Stimulated activated CD4-positive, alpha-beta T cell treated with anti-CD3 and anti-CD28 coated beads, Interleukin-4, amount 100 ng/mL, for 4 hours (primary cell): ENCODE measurements around the gene PTPRM.

Experiments
- DNase-seq, 2 experiments: peaks; one replicate each; pipeline ENCODE4 v3.0.0-alpha.2; 2020

Gene PTPRM

DNA sequence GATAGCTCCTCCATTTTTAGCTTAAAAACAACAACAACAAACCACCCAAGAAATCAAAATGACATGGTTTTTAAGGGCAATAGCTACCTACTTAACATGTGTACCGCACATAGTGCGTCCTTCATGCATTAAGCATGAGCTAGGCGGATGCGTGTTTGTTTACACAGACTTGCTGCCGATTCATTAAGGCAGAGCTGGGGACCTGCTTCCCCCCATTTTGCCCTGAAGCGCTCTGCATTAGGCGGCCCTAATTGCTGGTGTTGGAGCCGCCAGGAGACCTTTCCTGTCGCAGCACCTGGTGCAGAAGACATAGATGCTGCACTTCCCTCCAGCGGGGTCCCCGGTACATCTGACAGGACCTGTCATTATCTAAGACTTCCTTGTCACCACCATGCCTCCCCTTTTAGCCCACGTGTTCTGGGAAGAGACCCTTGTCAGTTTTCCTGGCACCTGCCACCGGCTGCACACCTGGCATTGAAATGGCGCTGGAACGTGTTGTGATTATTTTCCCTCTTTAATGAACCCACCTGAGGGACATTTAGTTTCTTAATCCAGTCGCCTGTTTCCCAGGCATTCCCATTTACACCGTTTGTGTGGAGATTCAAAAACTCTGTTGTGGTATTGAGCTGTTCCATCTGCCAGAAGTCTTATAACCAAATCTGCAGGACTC is 781.1 kb downstream of the PTPRM start:
- DNase-seq: no peak

- DNase-seq: no peak
These were observed 782.6 kb downstream of the PTPRM start for GRCh38 chr18:8349608-8350323.

- DNase-seq: no peak
These were observed 783.5 kb downstream of the PTPRM start for GRCh38 chr18:8350628-8351027.

DNA sequence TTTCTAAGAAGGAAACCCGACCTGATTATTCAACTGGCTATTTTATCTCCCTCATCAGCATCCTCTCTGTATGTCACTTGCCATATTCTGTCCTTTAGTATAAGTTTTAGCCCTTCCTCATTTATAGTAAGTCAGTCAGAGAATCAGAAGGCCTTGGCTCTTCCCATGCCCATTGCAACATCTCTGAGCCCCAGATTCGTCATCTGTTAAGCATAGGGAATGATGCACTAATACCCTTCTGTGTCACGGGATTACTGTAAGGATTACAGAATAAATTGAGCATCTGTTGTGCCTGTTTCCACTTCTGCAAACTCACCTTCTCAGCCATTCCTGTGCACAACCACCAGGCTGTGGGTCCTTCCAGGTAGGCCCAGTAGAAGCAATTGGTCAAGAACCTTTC is 784.0 kb downstream of the PTPRM start:
- no peak for DNase-seq

- no peak for DNase-seq
These were observed 787.2 kb downstream of the PTPRM start for GRCh38 chr18:8354304-8354703.

- no peak for DNase-seq
These were observed 788.9 kb downstream of the PTPRM start for GRCh38 chr18:8356001-8356400.

- no peak for DNase-seq
These were observed 790.2 kb downstream of the PTPRM start for GRCh38 chr18:8357320-8357719.

- no peak for DNase-seq
These were observed 791.1 kb downstream of the PTPRM start for GRCh38 chr18:8358033-8358765.

- no peak for DNase-seq
These were observed 792.0 kb downstream of the PTPRM start for GRCh38 chr18:8359076-8359475.

DNA sequence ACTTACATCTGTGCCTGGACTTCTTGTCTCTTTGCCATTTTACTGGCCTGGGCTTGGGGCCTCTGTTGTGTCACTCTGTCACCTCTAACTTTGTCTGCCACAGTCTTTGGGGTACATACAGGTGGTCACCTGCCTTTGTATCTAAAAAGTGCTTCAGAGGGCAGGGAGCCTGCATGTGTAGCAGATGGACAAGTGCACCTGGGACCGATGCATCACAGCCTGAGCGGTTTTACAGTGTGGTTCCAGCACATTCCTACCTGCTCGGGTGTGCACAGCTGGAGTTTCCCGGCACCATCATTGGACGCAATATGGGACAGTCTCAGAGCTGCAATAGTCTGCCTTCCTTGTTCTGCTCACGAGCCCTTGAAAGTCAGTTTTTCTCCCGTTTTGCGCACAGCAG is 792.4 kb downstream of the PTPRM start:
- DNase-seq: no peak

- DNase-seq: no peak
These were observed 794.9 kb downstream of the PTPRM start for GRCh38 chr18:8361941-8362471.

DNA sequence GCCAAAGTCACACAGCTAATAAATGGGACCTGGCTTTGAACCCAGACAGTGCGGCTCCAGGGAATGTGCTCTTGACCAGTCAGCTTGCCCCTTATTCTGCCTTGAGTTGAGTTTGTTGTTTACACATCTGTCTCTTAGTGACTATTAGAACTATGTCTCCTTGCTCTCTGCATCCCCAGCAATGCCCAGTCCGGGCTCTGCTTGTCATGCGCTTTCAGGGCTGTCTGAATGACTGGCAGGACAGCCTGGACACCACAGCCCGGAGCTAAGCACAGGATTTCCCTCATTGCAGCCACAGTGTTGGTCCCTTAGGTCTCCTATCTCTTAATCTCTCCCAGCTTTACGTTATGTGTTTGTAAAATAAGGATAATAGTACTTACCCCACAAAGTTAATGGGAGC is 795.7 kb downstream of the PTPRM start:
- no peak for DNase-seq

DNA sequence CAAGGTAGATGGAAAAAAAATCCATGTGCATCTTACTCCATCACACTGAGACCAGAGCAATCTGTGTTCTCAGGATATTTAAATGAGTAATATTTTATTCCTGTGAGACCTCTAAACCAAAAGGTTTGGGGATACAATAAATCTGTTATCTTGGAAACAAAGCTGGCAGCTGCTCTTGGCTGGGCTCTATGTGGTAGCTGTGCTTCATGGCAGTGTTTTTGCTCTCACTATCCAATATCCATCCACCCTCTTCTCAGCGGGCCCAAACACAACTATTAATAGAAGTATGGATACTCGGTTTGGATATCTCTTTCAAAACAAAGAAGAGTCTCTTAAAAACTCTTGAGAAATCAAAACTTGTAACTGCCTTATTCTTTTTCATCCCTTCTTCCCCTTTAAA is 797.3 kb downstream of the PTPRM start:
- DNase-seq: no peak

DNA sequence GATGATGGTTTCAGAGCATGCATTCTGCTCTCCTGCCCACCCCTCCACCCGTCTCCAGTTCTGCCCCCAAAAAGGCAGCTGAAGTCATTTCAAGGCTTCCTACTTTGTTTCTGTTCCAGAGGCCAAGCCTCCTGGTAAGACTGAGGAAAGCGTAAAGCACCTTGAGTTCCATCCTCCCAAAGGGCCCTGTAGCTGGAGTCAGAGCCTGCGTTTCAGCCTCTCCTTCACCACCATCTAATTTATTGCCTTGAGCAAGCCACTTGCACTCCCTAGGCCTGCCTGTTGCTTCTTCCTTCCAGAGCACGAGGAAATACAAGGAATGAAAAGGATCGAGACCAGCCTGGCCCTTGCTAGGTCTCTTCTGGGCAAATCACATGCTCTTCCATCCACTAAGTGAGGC is 797.9 kb downstream of the PTPRM start:
- no peak for DNase-seq

DNA sequence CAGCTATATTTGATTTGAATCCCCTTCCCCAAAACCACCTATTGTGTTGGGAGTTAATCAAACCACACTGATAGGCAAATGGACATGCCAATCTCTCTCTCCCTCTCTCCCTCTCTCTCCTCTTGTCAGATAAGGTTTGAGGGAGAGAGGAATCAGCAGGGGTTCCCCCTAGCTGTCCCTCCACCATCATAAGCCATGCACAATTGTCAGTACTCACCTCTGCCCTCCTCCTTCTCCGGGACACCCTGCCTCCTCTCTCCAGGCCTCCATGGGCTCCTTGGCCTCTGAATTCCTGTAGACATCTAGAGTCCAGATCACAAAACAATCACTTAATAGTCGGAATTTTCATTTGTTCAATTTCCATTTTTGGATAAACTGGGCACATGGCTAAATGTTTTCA is 798.4 kb downstream of the PTPRM start:
- no peak for DNase-seq

GRCh38 chr18:8366070-8366469 is 799.0 kb downstream of the PTPRM start:
- no peak for DNase-seq

- no peak for DNase-seq
These were observed 799.5 kb downstream of the PTPRM start for GRCh38 chr18:8366656-8367055.

DNA sequence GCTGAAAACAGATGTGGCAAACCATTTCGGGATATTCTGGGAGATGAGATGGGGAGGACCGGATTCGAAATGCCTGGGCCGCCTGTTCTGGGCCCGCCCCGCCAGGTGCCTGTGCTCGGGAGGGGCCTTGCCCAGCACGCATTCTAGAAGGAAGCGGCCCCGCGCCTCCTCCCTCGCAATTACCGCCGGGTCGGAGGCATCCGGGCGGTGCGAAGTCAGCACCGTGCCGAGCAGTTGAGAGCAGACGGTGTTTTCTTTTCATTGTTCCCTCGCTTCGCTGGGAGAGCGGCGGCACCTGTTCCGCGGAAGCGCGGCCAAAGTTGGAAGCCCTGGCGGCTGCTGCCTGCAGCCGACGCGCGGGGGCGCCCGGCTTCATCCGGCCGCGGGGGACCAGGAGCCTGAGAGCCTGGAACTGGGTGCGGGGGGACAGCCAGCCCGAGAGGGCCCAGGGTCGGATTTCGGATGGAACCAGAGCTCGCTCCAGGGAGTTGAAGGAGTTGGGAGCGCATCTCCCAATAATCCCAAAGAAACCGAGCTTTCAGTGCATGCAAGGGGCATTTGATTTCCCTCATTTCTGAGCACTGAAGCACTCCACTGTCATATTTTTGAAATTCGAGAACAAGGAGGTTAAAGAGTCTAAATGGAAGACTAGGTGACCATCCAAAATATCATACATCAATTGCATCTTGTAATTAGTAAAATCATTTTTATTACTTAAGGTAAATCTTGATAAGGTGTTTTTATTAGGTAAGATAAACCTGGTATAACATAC is 800.3 kb downstream of the PTPRM start:
- peak in 1 of 2 experiments; percentile 15 for DNase-seq

DNA sequence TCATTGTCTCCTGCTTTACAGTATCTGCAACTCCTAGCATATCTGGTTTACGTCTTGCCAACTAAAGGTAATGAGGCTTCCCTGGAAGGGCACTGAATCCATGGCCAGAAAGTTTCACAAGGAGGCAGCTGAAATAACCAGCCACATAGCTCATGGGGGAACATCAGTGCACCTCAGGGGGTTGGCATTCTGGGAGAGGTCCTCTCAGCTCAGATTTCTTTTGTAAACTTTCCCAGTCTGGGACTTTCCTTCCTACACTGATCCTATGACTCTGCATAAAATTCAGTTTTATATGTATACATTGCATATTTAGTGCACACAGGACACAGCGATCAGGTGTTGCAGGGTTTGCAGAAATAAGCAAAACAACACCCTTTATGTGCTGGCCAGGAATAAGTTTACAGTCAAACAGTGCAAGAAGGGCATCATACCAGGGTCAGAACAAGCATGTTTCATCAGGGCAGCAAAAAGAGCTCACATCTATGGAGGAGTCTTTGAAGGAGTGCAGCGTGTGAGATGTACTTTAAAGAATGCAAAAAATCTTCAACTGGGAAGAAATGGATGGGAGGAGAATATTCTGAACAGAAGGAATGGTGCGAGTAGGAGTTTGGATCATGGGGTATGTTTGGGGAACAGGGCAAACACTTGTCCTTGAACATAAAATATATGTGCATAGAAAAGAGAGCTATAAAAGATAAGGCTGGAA is 801.5 kb downstream of the PTPRM start:
- no peak for DNase-seq

DNA sequence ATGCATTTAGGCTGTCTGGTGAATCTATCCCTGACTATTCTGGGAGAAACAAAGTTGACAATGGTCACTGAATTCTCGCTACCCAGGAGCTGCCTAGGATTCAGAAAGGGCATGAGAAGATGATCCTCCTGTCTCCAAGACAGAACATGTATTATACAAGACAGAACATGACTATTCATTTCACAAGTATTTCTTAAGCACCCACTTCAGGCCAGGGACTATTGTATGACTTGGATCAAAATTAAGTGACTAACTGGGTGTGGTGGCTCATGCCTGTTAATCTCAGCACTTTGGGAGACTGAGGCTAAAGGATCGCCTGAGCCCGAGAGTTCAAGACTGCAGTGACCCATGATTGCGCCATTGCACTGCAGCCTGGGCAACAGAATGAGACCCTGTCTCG is 806.4 kb downstream of the PTPRM start:
- DNase-seq: no peak

DNA sequence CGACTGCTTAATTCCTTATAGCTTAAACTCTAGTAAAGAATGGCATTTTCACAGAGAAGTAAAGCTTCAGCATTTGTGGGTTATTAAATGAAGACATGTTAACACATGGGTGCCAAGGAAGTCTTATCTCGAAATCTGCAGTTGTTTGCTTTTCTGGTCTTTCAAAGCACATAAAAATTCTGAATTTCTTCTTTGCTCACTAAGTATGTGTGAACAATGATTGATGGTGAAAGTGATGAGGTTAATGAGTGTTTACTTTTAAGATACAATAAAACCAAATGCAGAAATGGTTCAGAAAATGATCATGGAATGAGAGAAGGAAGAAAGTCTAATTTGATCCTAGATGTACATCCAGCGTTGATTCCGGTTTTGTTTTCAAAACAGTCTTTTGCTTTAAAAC is 807.6 kb downstream of the PTPRM start:
- DNase-seq: no peak

- DNase-seq: no peak
These were observed 808.1 kb downstream of the PTPRM start for GRCh38 chr18:8375249-8375648.
